ENCODE data around the gene SDF2L1.

The SDF2L1 gene

DNA sequence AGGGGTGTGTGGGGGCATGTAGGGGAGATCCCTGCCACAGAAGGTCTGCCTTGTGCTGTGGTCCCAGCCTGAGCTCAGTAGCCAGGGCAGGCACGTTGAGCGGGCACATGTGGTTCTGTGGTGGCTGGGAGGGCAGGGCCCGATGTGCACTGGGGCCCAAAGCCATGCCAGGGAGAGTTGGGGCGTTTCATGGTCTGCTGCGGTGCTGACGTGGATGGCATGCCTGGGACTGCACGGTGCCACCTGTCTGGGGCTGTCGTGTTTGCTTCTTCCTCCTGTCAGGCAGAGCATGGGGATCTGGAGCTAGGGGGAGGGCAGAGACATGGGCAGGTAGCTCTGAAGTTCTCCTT lies 43.0 kb downstream of the SDF2L1 start:
- Histone ChIP-seq H2AFZ (ENCODE audit: insufficient read depth, low read length, poor library complexity) (no peak overlapping the region), H3K9ac (ENCODE audit: low read length) (no peak overlapping the region), H2AK5ac (ENCODE audit: low read length) (no peak overlapping the region), H3K18ac (ENCODE audit: low read length) (no peak overlapping the region), H3K4me2 (ENCODE audit: low read length) (no peak overlapping the region), H4K91ac (ENCODE audit: low read depth, low read length) (no peak overlapping the region), H3K23ac (ENCODE audit: low read length) (no peak overlapping the region), H3K79me2 (ENCODE audit: control insufficient read depth, insufficient read depth, low read length, poor library complexity) (no peaks in the 10 kb centered on the region), H2BK120ac (ENCODE audit: insufficient read depth, low read length, poor library complexity) (no peak overlapping the region), H2BK5ac (ENCODE audit: low read depth, low read length, poor library complexity) (no peak overlapping the region), H3K36me3 (ENCODE audit: control insufficient read depth in 1 of 2, insufficient read depth in 2 of 2, low read length in 2 of 2) (peaks cover 65 to 68% of the 10 kb centered on the region in 2 experiments), H3K4ac (ENCODE audit: low read depth, low read length) (no peak overlapping the region), H3K4me1 (ENCODE audit: control insufficient read depth in 1 of 2, insufficient read depth in 2 of 2, low read length in 2 of 2) (peaks cover 4 to 6% of the 10 kb centered on the region in 2 experiments), H3K14ac (ENCODE audit: low read length) (no peak overlapping the region), H4K12ac (ENCODE audit: low read depth, low read length) (no peak overlapping the region), H3K9me3 (ENCODE audit: insufficient read depth, low read depth, low read length) (no peaks in the 10 kb centered on the region), H3K27me3 (ENCODE audit: insufficient read depth, low read length) (no peaks in the 10 kb centered on the region), H3K4me3 (ENCODE audit: low read depth, low read length) (no peak overlapping the region), H2BK12ac (ENCODE audit: low read length) (no peak overlapping the region), H3K79me1 (ENCODE audit: low read length) (no peaks in the 10 kb centered on the region), H3K27ac (ENCODE audit: low read depth, low read length) (no peak overlapping the region), H4K8ac (ENCODE audit: low read depth, low read length) (no peak overlapping the region)
- no CpG with 5 or more reads among the region's 8 CpGs for WGBS (ENCODE audit: extremely low coverage, insufficient coverage, insufficient read length)
- no peak for DNase-seq

DNA sequence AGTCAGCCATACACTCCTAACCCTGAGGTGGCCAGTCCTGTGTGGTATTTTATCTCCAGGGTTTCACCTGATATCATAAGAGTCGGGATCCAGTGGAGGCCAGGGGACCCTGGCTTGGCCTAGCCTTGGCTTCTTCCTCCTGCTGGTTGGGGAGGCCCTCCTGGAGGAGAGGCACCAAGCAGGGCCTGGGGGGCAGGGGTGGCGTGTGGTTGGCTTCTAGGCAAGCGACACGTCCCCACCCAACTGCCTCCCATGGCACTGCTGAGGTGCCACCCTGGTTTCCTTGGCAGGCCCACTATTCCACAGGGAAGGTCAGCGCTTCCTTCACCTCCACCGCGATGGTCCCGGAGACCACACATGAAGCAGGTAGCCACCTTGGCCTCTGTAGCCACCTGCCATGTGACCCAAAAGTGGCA lies 44.1 kb downstream of the SDF2L1 start:
- H2AFZ ChIP-seq (ENCODE audit: insufficient read depth, low read length, poor library complexity): no peak overlapping the region
- peaks cover 4 to 6% of the 10 kb centered on the region in 2 experiments for H3K4me1 ChIP-seq (ENCODE audit: control insufficient read depth in 1 of 2, insufficient read depth in 2 of 2, low read length in 2 of 2)
- H2BK12ac ChIP-seq (ENCODE audit: low read length): no peak overlapping the region
- H3K18ac ChIP-seq (ENCODE audit: low read length): no peak overlapping the region
- no peak overlapping the region for H3K4me3 ChIP-seq (ENCODE audit: low read depth, low read length)
- no peak overlapping the region for H2BK5ac ChIP-seq (ENCODE audit: low read depth, low read length, poor library complexity)
- no peak overlapping the region for H3K9ac ChIP-seq (ENCODE audit: low read length)
- no peaks in the 10 kb centered on the region for H3K79me1 ChIP-seq (ENCODE audit: low read length)
- H4K91ac ChIP-seq (ENCODE audit: low read depth, low read length): peak overlapping the region; percentile 54
- H3K4ac ChIP-seq (ENCODE audit: low read depth, low read length): no peak overlapping the region
- no peaks in the 10 kb centered on the region for H3K79me2 ChIP-seq (ENCODE audit: control insufficient read depth, insufficient read depth, low read length, poor library complexity)
- H4K12ac ChIP-seq (ENCODE audit: low read depth, low read length): no peak overlapping the region
- H3K9me3 ChIP-seq (ENCODE audit: insufficient read depth, low read depth, low read length): no peaks in the 10 kb centered on the region
- H3K4me2 ChIP-seq (ENCODE audit: low read length): no peak overlapping the region
- H3K27me3 ChIP-seq (ENCODE audit: insufficient read depth, low read length): no peaks in the 10 kb centered on the region
- no peak overlapping the region for H3K23ac ChIP-seq (ENCODE audit: low read length)
- DNase-seq: no peak
- H4K8ac ChIP-seq (ENCODE audit: low read depth, low read length): no peak overlapping the region
- no peak overlapping the region for H2AK5ac ChIP-seq (ENCODE audit: low read length)
- H3K36me3 ChIP-seq (ENCODE audit: control insufficient read depth in 1 of 2, insufficient read depth in 2 of 2, low read length in 2 of 2): peaks cover 66 to 68% of the 10 kb centered on the region in 2 experiments
- no CpG with 5 or more reads among the region's 8 CpGs for WGBS (ENCODE audit: extremely low coverage, insufficient coverage, insufficient read length)
- H3K14ac ChIP-seq (ENCODE audit: low read length): no peak overlapping the region
- no peak overlapping the region for H2BK120ac ChIP-seq (ENCODE audit: insufficient read depth, low read length, poor library complexity)
- H3K27ac ChIP-seq (ENCODE audit: low read depth, low read length): no peak overlapping the region

DNA sequence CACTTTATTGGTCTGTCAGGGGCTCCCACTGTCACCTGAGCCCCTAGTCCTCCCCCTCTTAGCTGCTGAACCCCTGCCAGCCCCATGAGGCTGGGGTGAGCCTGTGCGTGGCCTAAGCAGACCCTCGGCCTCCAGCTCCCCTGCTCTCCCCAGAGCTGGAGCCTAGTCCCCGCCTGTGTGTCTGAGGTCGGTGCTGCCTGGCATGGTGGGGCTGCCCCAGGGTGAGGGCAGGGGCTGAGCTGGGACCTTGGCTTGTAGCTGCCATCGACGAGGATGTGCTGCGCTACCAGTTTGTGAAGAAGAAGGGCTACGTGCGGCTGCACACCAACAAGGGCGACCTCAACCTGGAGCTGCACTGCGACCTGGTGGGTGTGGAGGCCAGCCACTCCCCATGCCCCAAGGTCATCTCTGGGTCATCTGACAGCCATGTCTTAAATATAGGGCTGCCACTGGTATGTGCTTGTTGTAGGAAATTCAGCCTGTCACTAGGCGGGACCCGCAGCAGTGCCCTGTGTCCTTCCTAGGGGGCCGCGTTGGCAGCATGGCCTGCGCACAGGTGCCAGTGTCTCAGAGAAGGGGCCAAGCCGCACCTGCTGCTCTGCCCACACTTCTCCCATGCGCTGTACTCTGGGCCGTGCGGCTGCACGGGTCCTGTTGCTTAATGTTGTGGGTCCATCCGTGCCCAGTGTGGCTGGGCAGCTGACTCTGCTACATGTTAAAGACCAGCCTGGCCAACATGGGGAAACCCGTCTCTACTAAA lies 44.7 kb downstream of the SDF2L1 start:
- Histone ChIP-seq H3K9ac (ENCODE audit: low read length) (no peak overlapping the region), H2AK5ac (ENCODE audit: low read length) (no peak overlapping the region), H3K79me1 (ENCODE audit: low read length) (no peaks in the 10 kb centered on the region), H3K79me2 (ENCODE audit: control insufficient read depth, insufficient read depth, low read length, poor library complexity) (no peaks in the 10 kb centered on the region), H3K36me3 (ENCODE audit: control insufficient read depth in 1 of 2, insufficient read depth in 2 of 2, low read length in 2 of 2) (peaks cover 62 to 65% of the 10 kb centered on the region in 2 experiments), H3K4me3 (ENCODE audit: low read depth, low read length) (no peak overlapping the region), H3K23ac (ENCODE audit: low read length) (no peak overlapping the region), H4K12ac (ENCODE audit: low read depth, low read length) (no peak overlapping the region), H3K4ac (ENCODE audit: low read depth, low read length) (no peak overlapping the region), H2BK12ac (ENCODE audit: low read length) (no peak overlapping the region), H4K91ac (ENCODE audit: low read depth, low read length) (no peak overlapping the region), H2BK120ac (ENCODE audit: insufficient read depth, low read length, poor library complexity) (peak overlapping the region; percentile 20), H4K8ac (ENCODE audit: low read depth, low read length) (no peak overlapping the region), H3K4me2 (ENCODE audit: low read length) (no peak overlapping the region), H2BK5ac (ENCODE audit: low read depth, low read length, poor library complexity) (no peak overlapping the region), H3K18ac (ENCODE audit: low read length) (no peak overlapping the region), H3K27me3 (ENCODE audit: insufficient read depth, low read length) (no peaks in the 10 kb centered on the region), H3K9me3 (ENCODE audit: insufficient read depth, low read depth, low read length) (no peaks in the 10 kb centered on the region), H2AFZ (ENCODE audit: insufficient read depth, low read length, poor library complexity) (no peak overlapping the region), H3K14ac (ENCODE audit: low read length) (no peak overlapping the region), H3K4me1 (ENCODE audit: control insufficient read depth in 1 of 2, insufficient read depth in 2 of 2, low read length in 2 of 2) (peaks cover 4 to 6% of the 10 kb centered on the region in 2 experiments), H3K27ac (ENCODE audit: low read depth, low read length) (no peak overlapping the region)
- WGBS (ENCODE audit: extremely low coverage, insufficient coverage, insufficient read length): no CpG with 5 or more reads among the region's 23 CpGs
- no peak for DNase-seq

DNA sequence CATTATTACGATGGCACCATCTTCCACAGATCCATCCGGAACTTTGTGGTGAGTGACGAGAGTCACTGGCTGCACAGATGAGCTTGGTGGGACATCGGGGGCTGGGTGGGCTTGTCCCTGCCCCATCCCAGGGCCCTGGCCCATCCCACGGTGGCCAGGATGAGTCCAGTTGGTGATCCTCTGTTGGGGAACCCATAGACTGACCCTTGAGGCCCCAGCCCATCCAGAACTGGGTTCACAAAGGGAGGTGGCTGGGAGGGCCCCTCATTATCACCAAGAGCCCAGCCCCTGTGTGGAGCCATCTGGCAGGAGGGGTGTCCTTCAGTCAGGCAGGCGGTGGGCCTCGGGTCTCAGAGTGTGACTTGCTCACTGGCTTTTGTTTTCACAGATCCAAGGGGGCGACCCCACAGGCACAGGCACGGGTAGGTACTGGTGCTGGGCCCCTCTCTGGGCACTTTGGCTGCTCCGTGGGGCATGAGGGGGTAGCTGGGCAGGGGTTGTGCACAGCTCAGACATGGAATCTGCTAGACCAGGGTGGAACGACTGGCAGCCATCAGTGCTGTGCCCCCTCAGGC lies 45.7 kb downstream of the SDF2L1 start:
- Histone ChIP-seq H3K36me3 (ENCODE audit: control insufficient read depth in 1 of 2, insufficient read depth in 2 of 2, low read length in 2 of 2) (peaks cover 53 to 57% of the 10 kb centered on the region in 2 experiments), H2AK5ac (ENCODE audit: low read length) (no peak overlapping the region), H3K79me1 (ENCODE audit: low read length) (no peaks in the 10 kb centered on the region), H3K27ac (ENCODE audit: low read depth, low read length) (no peak overlapping the region), H2BK12ac (ENCODE audit: low read length) (no peak overlapping the region), H2AFZ (ENCODE audit: insufficient read depth, low read length, poor library complexity) (no peak overlapping the region), H3K4me2 (ENCODE audit: low read length) (no peak overlapping the region), H3K18ac (ENCODE audit: low read length) (no peak overlapping the region), H3K4me1 (ENCODE audit: control insufficient read depth in 1 of 2, insufficient read depth in 2 of 2, low read length in 2 of 2) (peaks cover 2 to 6% of the 10 kb centered on the region in 2 experiments), H4K12ac (ENCODE audit: low read depth, low read length) (no peak overlapping the region), H3K14ac (ENCODE audit: low read length) (no peak overlapping the region), H2BK120ac (ENCODE audit: insufficient read depth, low read length, poor library complexity) (no peak overlapping the region), H4K8ac (ENCODE audit: low read depth, low read length) (no peak overlapping the region), H3K9me3 (ENCODE audit: insufficient read depth, low read depth, low read length) (no peaks in the 10 kb centered on the region), H3K4ac (ENCODE audit: low read depth, low read length) (no peak overlapping the region), H3K79me2 (ENCODE audit: control insufficient read depth, insufficient read depth, low read length, poor library complexity) (no peaks in the 10 kb centered on the region), H3K4me3 (ENCODE audit: low read depth, low read length) (no peak overlapping the region), H3K9ac (ENCODE audit: low read length) (peak overlapping the region; percentile 59), H4K91ac (ENCODE audit: low read depth, low read length) (no peak overlapping the region), H2BK5ac (ENCODE audit: low read depth, low read length, poor library complexity) (no peak overlapping the region), H3K23ac (ENCODE audit: low read length) (no peak overlapping the region), H3K27me3 (ENCODE audit: insufficient read depth, low read length) (no peaks in the 10 kb centered on the region)
- WGBS (ENCODE audit: extremely low coverage, insufficient coverage, insufficient read length): no CpG with 5 or more reads among the region's 11 CpGs
- no peak for DNase-seq

All from trophoblast cell (in vitro differentiated cells and primary cell).